GM18867 (cell line): ENCODE measurements around the gene HJV.
"Not testable (repeated sequence)": the region's sequence is repeated elsewhere in the genome, so short reads cannot be mapped to it uniquely, and the experiment has no call there.

ENCODE experiments used
- ATAC-seq: cut with Tn5 transposase; IDR thresholded peaks from one replicate; pipeline ENCODE4 v1.9.1; 2021; ENCODE audit warnings: mild to moderate bottlenecking, moderate library complexity; ENCODE audit not compliant: unreplicated experiment

The HJV gene

GRCh38 chr1:146021622-146022402 is at the start of gene HJV:
TSS of gene HJV (minus strand) at chr1:146021735. CDS start at chr1:146020231, 1,504 bp downstream.
- no peak for ATAC-seq

GRCh38 chr1:146059148-146059547 is 37.6 kb upstream of the HJV start:
- not testable (repeated sequence) for ATAC-seq

DNA sequence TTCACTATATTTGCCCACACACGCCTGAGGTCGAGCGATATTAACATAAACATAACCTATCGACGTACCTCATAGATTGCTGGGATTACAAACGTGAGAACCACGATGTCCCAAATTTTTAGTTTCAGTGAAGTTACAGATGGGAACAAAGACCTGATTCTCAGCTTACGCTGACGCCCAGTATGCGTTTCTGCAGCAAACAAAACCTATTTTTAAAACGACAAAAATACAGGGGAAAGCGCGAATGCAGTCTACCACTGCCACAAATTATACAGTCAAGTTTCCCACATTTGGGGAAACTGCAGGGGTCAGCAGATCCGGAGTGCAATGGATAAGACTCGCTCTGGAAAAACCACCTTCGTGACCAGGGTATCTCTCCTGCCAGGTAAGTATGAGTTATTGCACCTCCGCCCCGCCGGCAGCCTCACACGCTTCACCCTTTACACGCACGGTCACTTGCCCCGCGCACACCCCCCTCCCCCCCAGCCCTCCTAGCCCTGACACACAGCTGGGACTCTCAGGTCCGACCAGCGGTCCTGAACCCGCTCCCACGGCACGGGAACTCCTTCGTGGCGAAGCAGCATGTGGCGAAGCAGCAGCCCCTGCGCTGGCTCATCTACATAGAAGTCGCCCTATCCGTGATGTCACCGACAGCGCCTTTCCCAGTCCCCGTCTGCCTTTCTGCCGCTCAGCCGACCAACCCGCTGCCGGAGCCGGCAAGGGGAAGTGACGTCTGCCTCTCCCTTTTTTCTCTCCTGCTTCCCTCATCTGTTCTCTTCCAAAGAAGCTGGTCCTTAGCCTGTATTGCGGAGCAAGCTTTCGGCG is 30.5 kb upstream of the HJV start:
- ATAC-seq, result peak; percentile 72

DNA sequence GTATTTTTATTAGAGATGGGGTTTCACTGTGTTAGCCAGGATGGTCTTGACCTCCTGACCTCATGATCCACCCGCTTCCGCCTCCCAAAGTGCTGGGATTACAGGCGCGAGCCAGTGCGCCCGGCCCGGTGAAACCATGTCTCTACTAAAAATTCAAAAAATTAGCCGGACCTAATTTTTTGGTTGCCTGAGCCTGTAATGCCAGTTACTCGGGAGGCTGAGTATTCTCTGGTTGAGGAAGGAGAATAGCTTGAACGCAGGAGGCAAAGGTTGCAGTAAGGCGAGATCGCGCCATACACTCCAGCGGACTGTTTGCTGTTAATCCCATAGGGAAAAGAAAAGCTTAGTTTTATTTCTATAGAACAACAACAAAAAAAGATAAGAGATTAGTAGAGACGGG is 29.9 kb upstream of the HJV start:
- peak; percentile 27 for ATAC-seq

DNA sequence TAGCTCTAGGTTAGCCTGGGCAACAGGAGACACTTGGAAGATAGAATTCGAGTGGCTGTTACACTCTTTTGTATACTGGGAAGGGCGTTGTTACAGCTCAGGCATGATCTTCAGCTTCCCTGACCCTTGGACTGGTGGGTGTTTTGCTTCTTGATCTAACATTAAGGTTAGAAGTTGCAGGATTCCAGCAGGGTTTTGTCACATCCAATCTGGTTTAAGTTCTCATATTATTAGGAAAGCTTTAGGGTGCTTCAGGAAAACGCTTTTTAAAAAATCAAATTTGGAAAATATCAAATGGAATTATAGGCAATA is 29.1 kb upstream of the HJV start:
- not testable (repeated sequence) for ATAC-seq

- not testable (repeated sequence) for ATAC-seq
Observed at GRCh38 chr1:146049866-146050651, 28.5 kb upstream of the HJV start.

DNA sequence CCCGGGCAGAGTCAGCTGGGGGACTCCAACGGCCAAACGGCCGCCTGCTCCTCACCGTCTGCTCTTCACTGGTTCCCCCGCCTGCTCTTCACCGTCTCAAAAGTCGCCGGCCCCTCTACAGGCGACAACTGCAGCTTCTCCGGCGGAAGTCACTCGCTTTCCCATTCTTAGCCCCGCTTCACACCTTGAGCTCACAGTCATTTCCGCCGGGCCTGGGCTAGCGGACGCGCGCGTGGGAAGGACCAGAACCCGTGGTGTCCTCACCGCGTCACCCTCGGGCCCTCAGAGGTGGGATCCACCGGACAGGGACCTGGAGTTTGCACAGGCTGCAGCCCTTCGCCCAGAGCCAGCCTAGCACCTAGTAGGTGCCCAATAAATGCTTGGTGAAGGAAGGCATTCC is 27.9 kb upstream of the HJV start:
- no peak for ATAC-seq

DNA sequence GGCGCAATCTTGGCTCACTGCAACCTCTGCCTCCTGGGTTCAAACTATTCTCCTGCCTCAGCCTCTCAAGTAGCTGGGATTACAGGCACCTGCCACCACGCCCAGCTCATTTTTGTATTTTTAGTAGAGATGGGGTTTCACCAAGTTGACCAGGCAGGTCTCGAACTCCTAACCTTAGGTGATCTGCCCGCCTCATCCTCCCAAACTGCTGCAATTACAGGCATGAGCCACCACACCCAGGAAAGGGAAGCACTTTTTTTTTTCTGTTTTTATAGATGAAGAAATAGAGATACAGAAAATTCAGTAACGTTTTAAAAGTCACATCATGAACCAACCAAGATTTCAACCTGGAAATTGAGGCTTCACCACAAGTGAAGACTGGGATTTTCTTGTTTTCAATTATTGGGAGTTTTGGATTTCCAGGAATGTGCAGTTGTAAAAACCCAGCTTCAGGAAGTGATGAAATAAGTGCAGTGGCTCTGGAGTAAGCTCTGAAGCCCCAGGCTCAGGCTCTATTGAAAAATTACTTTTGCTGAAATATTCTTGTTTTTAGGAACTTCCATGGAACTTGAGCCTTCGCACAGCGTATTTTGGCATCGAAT is 27.1 kb upstream of the HJV start:
- not testable (repeated sequence) for ATAC-seq

GRCh38 chr1:146046664-146047063 is 25.1 kb upstream of the HJV start:
- ATAC-seq, result no peak

GRCh38 chr1:146039844-146040194 is 18.3 kb upstream of the HJV start:
- no peak for ATAC-seq

DNA sequence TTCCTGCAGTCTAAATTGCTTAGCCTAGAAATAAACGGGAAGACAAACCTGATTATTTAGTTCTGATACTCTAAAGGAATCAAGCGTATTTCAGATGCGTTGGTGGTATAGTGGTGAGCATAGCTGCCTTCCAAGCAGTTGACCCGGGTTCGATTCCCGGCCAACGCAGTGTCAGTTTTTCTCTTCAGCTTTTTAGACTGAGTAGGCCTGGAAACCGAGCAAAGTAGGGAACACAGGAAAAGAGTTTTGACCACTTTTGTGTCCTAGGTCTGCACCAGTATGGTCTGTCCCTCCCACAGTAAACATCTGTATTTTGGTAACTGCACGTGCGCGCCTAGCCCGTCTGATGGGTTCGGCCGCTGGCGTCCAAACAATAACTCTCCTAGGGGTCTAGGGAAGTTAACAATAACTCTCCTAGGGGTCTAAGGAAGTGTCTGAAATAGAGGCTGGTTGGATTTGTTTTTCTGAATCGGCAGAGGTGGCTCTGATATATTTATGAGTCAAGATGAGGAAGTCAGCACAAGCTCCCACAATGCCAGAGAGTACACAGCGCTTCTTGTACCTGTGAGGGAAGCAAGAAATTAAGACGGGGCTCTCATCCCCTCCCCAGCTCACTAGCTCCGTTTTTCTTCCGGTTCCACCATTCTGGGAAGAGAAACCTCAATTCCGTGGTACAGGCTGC is 15.6 kb upstream of the HJV start:
- ATAC-seq, result peak; percentile 29

GRCh38 chr1:146036241-146036964 is 14.9 kb upstream of the HJV start:
- ATAC-seq, result no peak

DNA sequence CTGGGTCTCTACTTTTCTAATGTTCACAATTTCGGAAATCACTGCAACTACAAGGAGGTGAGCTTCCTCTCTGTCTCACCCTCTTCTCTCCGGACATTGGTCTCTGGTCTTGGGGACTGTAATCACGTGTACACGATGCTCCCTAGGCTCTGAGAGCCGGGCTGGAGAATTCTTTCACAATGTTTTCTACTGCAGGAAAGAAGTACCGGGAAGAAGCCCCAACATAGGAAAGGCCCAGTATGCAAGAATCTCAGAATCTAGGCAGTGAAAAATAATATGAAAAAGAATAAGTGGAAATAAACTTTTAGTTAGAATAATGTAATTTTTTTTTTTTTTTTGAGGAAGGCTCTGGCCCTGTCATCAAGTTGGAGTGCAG is 13.5 kb upstream of the HJV start:
- ATAC-seq, result no peak

GRCh38 chr1:146032631-146033219 is 11.2 kb upstream of the HJV start:
- no peak for ATAC-seq

- no peak for ATAC-seq
Observed at GRCh38 chr1:146031476-146031875, 9.9 kb upstream of the HJV start.

DNA sequence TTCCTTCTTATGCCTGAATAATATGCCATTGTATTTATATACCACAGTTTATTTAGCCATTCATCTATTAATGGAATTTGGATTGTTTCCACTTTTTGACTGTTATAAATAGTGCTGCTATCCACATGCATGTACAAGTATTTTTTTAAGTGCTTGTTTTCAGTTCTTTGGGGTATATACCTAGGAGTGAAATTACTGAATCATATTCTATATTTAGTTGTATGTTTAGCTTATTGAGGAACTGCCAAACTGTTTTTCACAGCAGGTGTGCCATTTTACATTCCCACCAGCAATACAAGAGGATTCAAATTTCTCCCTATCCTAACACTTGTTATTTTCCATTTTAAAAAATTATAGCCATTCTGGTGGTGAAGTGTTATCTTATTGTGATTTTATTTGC is 7.6 kb upstream of the HJV start:
- ATAC-seq, result no peak

DNA sequence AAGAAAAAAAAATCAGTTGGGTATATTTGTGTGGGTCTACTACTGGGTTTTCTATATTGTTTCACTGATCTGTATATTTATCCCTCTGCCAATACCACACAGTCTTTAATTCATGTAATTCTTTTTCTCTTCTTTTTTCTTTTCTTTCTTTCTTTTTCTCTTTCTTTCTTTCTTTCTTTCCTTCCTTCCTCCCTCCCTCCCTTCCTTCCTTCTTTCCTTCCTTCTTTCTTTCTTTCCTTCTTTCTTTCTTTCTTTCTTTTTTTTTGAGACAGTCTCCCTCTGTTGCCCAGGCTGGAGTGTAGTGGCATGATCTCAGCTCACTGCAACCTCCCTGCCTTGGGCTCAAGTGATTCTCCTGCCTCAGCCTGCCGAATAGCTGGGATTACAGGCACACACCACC is 5.1 kb upstream of the HJV start:
- not testable (repeated sequence) for ATAC-seq

DNA sequence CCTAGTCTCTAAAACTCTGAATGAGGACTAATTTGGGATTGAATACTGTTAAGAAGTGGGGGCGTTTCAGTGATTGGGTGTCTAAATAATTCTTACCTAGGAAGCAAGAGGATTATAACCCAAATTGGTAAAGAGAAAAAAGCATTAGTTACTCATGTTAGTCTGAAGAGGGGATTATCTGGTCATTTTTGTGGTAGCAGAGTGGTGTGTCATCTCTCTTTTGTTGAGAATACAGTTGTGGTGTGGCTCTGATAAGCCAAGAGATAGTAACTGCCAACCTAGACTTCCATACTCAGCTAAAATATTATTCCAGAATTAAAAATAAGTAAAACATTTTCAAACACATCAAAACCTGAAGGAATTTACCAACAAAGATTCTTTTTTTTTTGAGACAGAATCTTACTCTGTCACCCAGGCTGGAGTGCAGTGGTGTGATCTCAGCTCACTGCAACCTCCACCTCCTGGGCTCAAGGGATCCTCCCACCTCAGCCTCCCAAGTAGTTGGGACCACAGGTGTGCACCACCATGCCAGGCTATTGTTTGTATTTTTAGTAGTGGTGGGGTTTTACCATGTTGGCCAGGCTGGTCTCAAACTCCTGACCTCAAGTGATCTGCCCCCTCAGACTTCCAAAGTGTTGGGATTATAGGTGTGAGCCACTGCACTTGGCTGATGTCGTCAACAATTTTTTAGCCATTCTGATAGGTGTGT is 4.4 kb upstream of the HJV start:
- not testable (repeated sequence) for ATAC-seq
